Subcutaneous abdominal adipose tissue (tissue), 5 donors: ENCODE measurements around the gene AMPD3.
"Not testable (repeated sequence)": the region's sequence is repeated elsewhere in the genome, so short reads cannot be mapped to it uniquely, and the experiment has no call there.

Experiments used
- H3K27ac ChIP-seq: one replicate; pipeline ENCODE4 v1.7.0; 2013; ENCODE audit warnings: low read depth, mild to moderate bottlenecking, inconsistent platforms, low read length, moderate library complexity
- H3K27me3 ChIP-seq, 5 donors: one replicate each; pipeline ENCODE4 v1.7.0; 2013; ENCODE audit warnings: low read length in 5 of 5, inconsistent platforms in 1 of 5; ENCODE audit not compliant: control insufficient read depth in 5 of 5, insufficient read depth in 4 of 5
- H3K36me3 ChIP-seq, 5 donors: one replicate each; pipeline ENCODE4 v1.7.0; 2013; ENCODE audit warnings: low read length in 5 of 5; ENCODE audit not compliant: control insufficient read depth in 5 of 5, insufficient read depth in 5 of 5
- H3K4me1 ChIP-seq, 5 donors: one replicate each; pipeline ENCODE4 v1.7.0; 2013; ENCODE audit warnings: low read length in 5 of 5, mild to moderate bottlenecking in 3 of 5, moderate library complexity in 1 of 5; ENCODE audit not compliant: control insufficient read depth in 5 of 5, insufficient read depth in 5 of 5
- H3K4me3 ChIP-seq, 5 donors: one replicate each; pipeline ENCODE4 v1.7.0; 2013; ENCODE audit warnings: low read length in 5 of 5, low read depth in 1 of 5
- H3K9ac ChIP-seq, 5 donors: one replicate each; pipeline ENCODE4 v1.7.0; 2013; ENCODE audit warnings: low read length in 5 of 5, mild to moderate bottlenecking in 4 of 5, moderate library complexity in 3 of 5
- H3K9me3 ChIP-seq, 5 donors: one replicate each; pipeline ENCODE4 v1.7.0; 2013; ENCODE audit warnings: low read length in 5 of 5; ENCODE audit not compliant: control insufficient read depth in 5 of 5
- donor health status: healthy.
- donor health status: healthy.
- donor health status: healthy.
- donor health status: healthy.
- donor health status: healthy.

Gene AMPD3

DNA sequence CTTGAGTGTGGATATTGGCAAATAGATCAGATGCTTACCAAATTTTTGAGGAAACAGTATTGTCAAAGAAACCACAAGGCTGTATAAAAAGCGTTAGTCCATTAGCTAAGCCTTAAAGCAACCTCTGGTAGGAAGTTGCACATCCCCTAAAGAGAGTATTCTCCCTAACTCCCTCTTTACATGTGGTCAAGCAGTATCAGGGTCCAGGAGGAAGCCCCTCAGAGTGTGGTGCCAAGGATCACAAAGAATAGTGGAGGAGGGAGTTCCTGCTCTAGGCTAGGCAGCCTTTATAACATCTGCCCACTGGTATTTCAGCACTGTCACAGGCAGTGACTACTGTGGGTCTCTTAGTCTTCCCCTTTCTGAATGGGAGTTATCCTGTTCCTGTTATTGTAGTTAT is 18.8 kb upstream of the AMPD3 start:
- Histone ChIP-seq H3K36me3 (no peaks in the 10 kb centered on the region), H3K4me1 (no peaks in the 10 kb centered on the region), H3K27ac (no peak overlapping the region), H3K4me3 (no peak overlapping the region), H3K27me3 (no peaks in the 10 kb centered on the region), H3K9me3 (no peaks in the 10 kb centered on the region), H3K9ac (no peak overlapping the region)

DNA sequence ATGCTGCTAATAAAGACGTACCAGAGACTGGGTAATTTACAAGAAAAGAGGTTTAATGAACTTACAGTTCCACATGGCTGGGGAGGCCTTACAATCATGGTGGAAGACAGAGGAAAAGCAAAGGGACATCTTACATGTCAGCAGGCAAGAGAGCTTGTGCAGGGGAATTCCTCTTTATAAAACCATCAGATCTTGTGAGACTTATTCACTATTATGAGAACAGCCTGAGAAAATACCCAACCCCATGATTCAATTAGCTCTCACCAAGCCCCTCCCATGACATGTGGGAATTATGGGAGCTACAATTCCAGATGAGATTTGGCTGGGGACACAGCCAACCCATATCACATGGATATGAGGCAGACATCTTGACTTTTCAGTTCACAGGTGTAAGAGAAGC is 18.4 kb upstream of the AMPD3 start:
- H3K4me3 ChIP-seq, H3K9me3 ChIP-seq, H3K27me3 ChIP-seq, H3K4me1 ChIP-seq, H3K36me3 ChIP-seq, H3K9ac ChIP-seq, H3K27ac ChIP-seq: not testable (repeated sequence)

DNA sequence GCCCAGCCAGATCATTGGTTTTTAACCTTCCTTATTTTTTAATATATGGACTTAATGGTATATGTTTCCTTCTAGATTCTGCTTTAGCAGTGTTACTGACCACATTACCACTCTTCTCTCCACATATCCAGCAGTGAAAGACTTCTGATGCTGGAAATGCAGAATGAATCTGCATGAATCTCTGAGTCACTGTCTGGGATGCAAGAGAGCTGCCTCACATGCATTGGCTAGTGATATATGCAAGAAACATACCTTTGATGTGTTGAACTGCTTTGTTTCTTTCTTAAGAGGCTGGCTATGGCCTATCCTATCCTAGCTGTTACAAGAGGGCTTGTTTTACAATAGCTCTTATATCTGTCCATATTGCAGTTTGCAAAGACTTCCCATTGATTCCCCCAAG is 16.6 kb upstream of the AMPD3 start:
- H3K36me3 ChIP-seq, result no peaks in the 10 kb centered on the region
- H3K9ac ChIP-seq, result no peak overlapping the region
- H3K27ac ChIP-seq, result no peak overlapping the region
- H3K27me3 ChIP-seq, result no peaks in the 10 kb centered on the region
- no peaks in the 10 kb centered on the region for H3K4me1 ChIP-seq
- H3K9me3 ChIP-seq, result no peaks in the 10 kb centered on the region
- H3K4me3 ChIP-seq, result no peak overlapping the region

DNA sequence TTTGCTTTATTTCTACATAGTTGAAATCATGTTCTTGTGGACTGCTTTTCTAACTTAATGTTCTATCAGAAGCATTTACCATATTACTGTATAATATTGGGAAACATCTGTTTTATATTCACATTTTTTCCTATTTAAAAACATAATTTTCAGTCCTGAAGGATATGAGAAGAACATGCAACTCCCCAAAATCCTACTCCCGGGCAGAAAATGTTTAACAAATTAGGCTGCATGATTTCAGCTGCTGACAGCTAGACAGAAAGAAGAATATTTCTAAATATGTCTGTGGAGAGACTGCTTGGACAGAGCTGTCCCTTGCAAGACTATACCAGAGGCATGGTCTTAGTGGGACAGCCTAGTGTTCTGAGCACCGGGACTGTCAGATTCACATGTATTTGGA is 15.7 kb upstream of the AMPD3 start:
- Histone ChIP-seq H3K27ac (no peak overlapping the region), H3K9ac (no peak overlapping the region), H3K36me3 (no peaks in the 10 kb centered on the region), H3K4me1 (peaks cover 0 to 3% (median 0%) of the 10 kb centered on the region in 5 donors), H3K27me3 (no peaks in the 10 kb centered on the region), H3K4me3 (no peak overlapping the region), H3K9me3 (no peaks in the 10 kb centered on the region)

DNA sequence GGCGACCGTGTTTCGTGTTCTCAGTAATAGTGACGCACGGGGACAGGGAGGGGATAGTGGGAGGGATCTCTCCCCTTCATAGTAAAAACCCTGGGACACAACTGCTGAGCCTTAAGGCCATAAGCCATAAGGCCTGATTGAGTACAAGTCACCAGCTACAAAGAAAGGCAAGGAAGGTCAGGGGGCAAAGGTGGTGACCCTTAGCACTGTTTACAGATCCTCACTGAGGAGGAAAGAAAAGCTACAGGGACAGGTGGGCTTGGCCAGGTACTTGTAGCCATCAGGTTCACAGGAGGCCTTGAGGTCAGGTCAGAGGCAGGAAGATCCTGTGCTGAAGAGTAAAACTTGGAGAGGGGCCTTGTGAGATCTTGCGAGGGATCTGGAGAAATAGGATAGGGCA is 15.1 kb upstream of the AMPD3 start:
- H3K4me3 ChIP-seq, result no peak overlapping the region
- H3K9me3 ChIP-seq, result no peaks in the 10 kb centered on the region
- H3K9ac ChIP-seq, result no peak overlapping the region
- no peaks in the 10 kb centered on the region for H3K27me3 ChIP-seq
- no peak overlapping the region for H3K27ac ChIP-seq
- no peaks in the 10 kb centered on the region for H3K36me3 ChIP-seq
- H3K4me1 ChIP-seq, result peaks cover 0 to 7% (median 0%) of the 10 kb centered on the region in 5 donors

DNA sequence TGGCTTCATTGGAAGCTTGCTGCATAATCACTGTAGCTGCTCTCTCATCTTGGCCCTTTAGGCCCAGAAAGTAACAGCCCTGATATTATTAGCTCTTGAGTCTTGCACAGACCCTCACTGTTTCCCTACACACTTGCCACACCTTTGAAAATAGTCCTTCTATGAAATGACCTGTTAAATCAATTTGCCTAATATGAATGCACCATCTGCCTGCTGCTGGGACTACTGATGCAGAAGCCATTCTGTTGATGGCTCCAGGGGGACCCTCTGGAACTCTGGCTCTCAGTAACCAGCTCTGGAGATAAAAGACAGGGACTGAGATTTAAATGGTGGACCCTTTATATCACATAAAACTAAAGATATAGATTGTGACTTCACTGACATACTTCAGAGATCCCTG is 14.7 kb upstream of the AMPD3 start:
- H3K27ac ChIP-seq, result no peak overlapping the region
- no peaks in the 10 kb centered on the region for H3K36me3 ChIP-seq
- H3K9me3 ChIP-seq, result no peaks in the 10 kb centered on the region
- H3K27me3 ChIP-seq, result no peaks in the 10 kb centered on the region
- no peak overlapping the region for H3K4me3 ChIP-seq
- H3K9ac ChIP-seq, result no peak overlapping the region
- H3K4me1 ChIP-seq, result peaks cover 0 to 9% (median 0%) of the 10 kb centered on the region in 5 donors

DNA sequence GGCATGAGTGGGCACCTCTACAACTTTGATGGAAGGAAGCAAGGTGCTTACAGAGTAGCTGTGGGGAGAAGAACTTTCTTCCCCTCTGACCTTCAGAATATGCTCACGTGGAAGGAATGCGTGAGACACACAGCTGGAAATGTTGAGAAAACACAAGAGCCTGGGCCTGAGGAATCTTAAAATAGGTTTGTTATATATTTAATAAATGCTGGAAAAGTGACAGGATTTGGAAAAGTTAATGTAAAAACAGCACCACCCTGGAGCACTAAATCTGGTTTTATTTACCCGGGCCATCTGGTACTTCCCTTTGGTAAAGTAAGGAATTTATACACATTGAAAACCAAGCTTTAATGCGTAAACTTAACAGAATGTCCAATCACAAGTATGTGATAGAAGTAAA is 14.0 kb upstream of the AMPD3 start:
- H3K27me3 ChIP-seq, result no peaks in the 10 kb centered on the region
- no peak overlapping the region for H3K4me3 ChIP-seq
- H3K27ac ChIP-seq, result no peak overlapping the region
- H3K9me3 ChIP-seq, result no peaks in the 10 kb centered on the region
- H3K4me1 ChIP-seq, result peaks cover 0 to 11% (median 0%) of the 10 kb centered on the region in 5 donors
- no peak overlapping the region for H3K9ac ChIP-seq
- no peaks in the 10 kb centered on the region for H3K36me3 ChIP-seq

DNA sequence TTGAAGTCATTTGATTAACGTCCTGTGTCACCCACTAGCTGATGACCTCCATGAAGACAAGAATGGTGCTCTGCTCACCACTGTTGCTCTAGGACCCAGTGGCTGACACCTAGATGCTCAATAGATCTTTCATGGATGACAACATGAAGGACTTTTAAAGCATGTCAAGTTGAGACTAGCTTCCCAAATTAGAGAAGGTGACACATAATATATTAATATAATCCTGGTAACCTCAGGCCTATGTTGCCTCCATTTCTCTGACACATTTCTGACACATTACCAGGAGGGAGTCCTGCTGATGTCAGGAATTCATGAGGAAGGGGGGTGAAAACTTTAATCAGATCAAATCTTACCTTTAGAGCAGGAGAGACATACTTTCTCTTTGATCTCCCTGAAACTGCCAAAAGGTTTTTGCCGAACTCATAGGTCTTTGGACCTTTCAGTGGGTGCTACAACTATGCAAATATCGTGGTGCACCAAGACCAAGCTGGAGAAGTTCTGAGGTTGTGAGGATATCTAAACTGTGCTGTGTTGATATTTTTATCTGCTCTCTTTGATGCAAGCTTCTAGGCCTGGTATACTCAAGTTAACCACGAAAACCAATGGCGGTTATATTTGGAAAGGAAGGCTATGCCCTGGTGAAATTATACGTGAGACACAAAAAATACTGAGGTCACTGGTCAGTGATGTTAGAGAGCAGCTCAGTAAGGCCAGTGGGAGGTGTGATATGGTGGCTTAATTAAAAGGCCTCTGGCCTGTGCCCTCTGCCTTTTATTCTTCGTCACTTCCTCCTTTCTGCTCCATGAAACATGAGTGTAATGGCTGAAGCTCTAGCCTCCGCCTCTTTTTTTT is 13.2 kb upstream of the AMPD3 start:
- Histone ChIP-seq H3K27ac (no peak overlapping the region), H3K4me3 (no peak overlapping the region), H3K9me3 (no peaks in the 10 kb centered on the region)

DNA sequence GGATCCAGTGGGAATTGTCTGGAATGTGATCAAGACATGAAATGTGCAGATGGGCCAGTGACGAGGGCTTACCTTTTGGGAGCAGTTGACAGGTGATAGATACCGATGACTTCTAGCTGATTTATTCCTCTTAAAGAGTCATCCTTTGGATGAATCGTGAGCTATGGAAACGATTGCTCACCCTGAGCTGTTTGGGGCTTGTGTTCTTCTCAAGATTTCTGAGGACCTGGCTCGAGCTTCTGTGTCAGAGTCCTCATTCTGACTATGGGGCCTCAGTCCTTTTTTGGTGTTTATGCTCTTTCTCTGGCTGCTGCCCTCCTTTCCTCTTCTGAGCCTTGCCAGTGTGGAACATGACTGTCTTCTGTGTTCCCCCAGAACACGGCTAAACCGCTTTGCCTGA is 11.9 kb upstream of the AMPD3 start:
- no peak overlapping the region for H3K4me3 ChIP-seq
- no peak overlapping the region for H3K9ac ChIP-seq
- no peak overlapping the region for H3K27ac ChIP-seq
- H3K9me3 ChIP-seq, result no peaks in the 10 kb centered on the region
- no peaks in the 10 kb centered on the region for H3K27me3 ChIP-seq
- no peaks in the 10 kb centered on the region for H3K36me3 ChIP-seq
- H3K4me1 ChIP-seq, result peaks cover 0 to 11% (median 0%) of the 10 kb centered on the region in 5 donors

More for the DNA sequence above, 13.2 kb upstream of the AMPD3 start:
- no peak overlapping the region for H3K9ac ChIP-seq
- no peaks in the 10 kb centered on the region for H3K36me3 ChIP-seq
- H3K27me3 ChIP-seq, result no peaks in the 10 kb centered on the region
- peaks cover 0 to 11% (median 0%) of the 10 kb centered on the region in 5 donors for H3K4me1 ChIP-seq

DNA sequence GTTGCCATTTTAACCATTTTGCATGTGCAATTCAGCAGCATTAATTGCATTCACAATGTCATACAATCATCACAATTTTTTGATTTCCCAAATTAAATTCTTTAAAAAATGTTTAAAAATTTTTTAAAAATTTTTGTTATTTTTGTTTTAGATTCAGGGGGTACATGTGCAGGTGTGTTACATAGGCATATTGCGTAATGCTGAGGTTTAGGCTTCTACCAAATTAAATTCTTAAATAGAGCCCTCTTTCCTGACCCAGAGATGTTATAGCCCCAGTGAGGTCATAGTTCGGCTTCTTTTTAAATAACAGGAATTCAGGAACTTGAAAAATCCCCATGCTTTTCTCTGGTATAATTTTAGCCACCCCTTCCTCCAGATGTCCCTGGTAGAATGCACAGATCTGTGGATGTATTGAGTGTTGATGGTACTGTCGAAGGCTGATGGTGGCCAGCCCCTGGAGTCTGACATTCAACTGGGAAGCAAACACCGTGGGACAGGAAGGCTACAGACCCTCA is 11.3 kb upstream of the AMPD3 start:
- H3K9me3 ChIP-seq, result no peaks in the 10 kb centered on the region
- peaks cover 0 to 11% (median 0%) of the 10 kb centered on the region in 5 donors for H3K4me1 ChIP-seq
- no peak overlapping the region for H3K9ac ChIP-seq
- no peaks in the 10 kb centered on the region for H3K27me3 ChIP-seq
- no peak overlapping the region for H3K4me3 ChIP-seq
- no peaks in the 10 kb centered on the region for H3K36me3 ChIP-seq
- no peak overlapping the region for H3K27ac ChIP-seq
